A673 (cell line): ENCODE data around the gene ZNF839.

Source experiments
- EZH2 ChIP-seq: fragments of 200-600 bp; sonication (generic); IDR thresholded peaks from 2 replicates; pipeline ENCODE4 v1.6.1; 2017; ENCODE audit warnings: borderline replicate concordance, low read depth, mild to moderate bottlenecking, mixed read lengths, antibody characterized with exemption, low read length; ENCODE audit not compliant: poor library complexity, severe bottlenecking
- TF ChIP-seq, protein P1 (sequence below): fragments of 300-800, 200-600 bp; sonication (generic); conservative IDR thresholded peaks from 2 replicates; pipeline ENCODE4 v1.5.1; 2017; ENCODE audit warnings: low read depth, mild to moderate bottlenecking, antibody characterized with exemption, low read length, moderate library complexity, mixed read lengths

DNA sequence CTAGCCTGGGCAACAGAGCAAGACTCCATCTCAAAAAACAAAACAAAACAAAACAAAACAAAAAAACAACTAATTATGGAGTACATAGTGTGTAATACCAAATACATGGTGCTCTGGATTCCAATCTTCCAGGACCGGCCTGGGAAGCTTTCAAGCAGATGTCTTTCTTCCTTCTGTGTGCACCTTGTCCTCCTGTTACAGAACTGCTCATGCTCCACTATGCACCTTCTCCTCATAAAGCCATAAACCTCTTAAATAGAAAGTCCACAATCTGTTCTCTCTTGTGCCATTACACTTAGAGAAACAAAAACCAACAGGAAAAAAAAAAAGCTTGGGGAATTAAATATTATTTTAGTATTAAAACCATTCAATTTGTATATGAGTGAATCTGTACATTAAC, 27.1 kb upstream of the ZNF839 start:
- TF ChIP-seq, protein P1, sequence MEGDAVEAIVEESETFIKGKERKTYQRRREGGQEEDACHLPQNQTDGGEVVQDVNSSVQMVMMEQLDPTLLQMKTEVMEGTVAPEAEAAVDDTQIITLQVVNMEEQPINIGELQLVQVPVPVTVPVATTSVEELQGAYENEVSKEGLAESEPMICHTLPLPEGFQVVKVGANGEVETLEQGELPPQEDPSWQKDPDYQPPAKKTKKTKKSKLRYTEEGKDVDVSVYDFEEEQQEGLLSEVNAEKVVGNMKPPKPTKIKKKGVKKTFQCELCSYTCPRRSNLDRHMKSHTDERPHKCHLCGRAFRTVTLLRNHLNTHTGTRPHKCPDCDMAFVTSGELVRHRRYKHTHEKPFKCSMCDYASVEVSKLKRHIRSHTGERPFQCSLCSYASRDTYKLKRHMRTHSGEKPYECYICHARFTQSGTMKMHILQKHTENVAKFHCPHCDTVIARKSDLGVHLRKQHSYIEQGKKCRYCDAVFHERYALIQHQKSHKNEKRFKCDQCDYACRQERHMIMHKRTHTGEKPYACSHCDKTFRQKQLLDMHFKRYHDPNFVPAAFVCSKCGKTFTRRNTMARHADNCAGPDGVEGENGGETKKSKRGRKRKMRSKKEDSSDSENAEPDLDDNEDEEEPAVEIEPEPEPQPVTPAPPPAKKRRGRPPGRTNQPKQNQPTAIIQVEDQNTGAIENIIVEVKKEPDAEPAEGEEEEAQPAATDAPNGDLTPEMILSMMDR, result no peak
- no peak for TF ChIP-seq EZH2
